ENCODE data around the gene SGCA. TPM values are rescaled to one million over a fixed set of nuclear protein-coding genes. Genes with fewer than 3 reads are reported as not detected.
A peak's percentile ranks its signal among the peaks of the same experiment; 100 is the strongest.

The SGCA gene
- total and polyA plus RNA-seq, 9 of the 15 experiments (the other 6 are each of a cell fraction or from before 2014, with no cell fraction given): not detected

DNA sequence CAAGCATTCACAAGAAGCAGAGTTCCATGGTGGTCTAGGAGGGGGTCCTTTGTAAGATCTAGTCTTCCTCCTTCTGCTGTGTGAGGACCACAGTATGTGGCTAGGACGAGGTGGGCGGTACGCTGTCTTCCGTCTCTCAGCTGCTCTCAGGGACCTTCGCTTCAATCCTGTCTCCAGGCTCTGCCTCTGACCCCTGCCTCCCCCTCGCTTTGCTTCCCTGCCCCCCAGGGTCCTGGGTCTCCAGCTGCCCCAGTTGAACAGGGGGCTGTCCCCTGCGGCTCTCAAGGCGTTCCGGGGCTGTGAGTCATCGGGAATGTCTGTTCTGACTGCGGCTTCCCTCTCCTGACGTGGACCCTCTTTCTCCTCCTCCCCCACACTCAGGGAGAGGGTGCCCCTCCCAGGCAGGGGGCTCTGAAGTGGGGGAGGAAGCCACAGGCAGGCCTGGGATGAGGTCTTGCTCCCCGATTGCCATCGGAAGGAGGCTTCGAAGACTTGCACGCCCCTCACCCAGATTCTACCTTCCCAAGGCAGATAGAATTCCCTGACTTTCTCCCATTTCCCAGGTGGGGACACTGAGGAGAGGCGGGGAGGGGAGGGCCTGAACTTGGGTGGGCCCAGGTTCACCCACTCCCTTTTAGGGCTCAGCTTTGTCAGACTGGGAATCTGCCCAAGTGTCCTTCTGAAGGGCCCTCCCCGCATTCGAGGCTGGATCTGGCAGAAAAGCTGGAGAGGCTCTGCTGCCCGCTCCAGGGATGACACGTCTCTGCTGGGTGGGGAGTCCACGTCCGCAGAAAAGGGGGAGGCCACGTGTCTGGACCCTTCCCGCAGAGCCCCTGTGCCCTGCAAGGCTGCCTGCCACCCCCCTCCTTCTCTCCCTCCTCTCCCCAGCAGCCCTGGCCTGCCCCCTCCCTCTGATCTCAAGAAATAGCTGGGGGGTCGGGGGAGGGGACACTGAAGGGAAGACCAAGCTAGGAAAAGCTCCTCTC, 44.7 kb downstream of the SGCA start (continued):
- TF ChIP-seq, protein P1, sequence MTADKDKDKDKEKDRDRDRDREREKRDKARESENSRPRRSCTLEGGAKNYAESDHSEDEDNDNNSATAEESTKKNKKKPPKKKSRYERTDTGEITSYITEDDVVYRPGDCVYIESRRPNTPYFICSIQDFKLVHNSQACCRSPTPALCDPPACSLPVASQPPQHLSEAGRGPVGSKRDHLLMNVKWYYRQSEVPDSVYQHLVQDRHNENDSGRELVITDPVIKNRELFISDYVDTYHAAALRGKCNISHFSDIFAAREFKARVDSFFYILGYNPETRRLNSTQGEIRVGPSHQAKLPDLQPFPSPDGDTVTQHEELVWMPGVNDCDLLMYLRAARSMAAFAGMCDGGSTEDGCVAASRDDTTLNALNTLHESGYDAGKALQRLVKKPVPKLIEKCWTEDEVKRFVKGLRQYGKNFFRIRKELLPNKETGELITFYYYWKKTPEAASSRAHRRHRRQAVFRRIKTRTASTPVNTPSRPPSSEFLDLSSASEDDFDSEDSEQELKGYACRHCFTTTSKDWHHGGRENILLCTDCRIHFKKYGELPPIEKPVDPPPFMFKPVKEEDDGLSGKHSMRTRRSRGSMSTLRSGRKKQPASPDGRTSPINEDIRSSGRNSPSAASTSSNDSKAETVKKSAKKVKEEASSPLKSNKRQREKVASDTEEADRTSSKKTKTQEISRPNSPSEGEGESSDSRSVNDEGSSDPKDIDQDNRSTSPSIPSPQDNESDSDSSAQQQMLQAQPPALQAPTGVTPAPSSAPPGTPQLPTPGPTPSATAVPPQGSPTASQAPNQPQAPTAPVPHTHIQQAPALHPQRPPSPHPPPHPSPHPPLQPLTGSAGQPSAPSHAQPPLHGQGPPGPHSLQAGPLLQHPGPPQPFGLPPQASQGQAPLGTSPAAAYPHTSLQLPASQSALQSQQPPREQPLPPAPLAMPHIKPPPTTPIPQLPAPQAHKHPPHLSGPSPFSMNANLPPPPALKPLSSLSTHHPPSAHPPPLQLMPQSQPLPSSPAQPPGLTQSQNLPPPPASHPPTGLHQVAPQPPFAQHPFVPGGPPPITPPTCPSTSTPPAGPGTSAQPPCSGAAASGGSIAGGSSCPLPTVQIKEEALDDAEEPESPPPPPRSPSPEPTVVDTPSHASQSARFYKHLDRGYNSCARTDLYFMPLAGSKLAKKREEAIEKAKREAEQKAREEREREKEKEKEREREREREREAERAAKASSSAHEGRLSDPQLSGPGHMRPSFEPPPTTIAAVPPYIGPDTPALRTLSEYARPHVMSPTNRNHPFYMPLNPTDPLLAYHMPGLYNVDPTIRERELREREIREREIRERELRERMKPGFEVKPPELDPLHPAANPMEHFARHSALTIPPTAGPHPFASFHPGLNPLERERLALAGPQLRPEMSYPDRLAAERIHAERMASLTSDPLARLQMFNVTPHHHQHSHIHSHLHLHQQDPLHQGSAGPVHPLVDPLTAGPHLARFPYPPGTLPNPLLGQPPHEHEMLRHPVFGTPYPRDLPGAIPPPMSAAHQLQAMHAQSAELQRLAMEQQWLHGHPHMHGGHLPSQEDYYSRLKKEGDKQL (CRISPR knock-in tag; IDR thresholded peaks at IDR 0.05; ENCODE audit: borderline replicate concordance): no peak
- TF ChIP-seq ZNF217 (CRISPR knock-in tag; IDR thresholded peaks at IDR 0.05) (no peak), RFX7 (CRISPR knock-in tag; IDR thresholded peaks at IDR 0.05) (no peak), MYNN (IDR thresholded peaks at IDR 0.05) (no peak), MYNN (CRISPR knock-in tag; IDR thresholded peaks at IDR 0.05) (no peak), ATF7 (IDR thresholded peaks at IDR 0.05) (peak; percentile 17; the same call in 1 of the 2 replicates), TSC22D4 (tag; IDR thresholded peaks at IDR 0.05) (no peak), LCOR (CRISPR knock-in tag; IDR thresholded peaks at IDR 0.05) (no peak), NBN (IDR thresholded peaks at IDR 0.05; ENCODE audit: low read depth) (no peak; the same call in 1 of the 2 replicates), ZNF444 (CRISPR knock-in tag; IDR thresholded peaks at IDR 0.05) (no peak), PRMT5 (CRISPR knock-in tag; IDR thresholded peaks at IDR 0.05) (no peak), SMARCE1 (IDR thresholded peaks at IDR 0.05) (peak; percentile 78; the same call in 1 of the 2 replicates), POLR3A (IDR thresholded peaks at IDR 0.05; ENCODE audit: borderline replicate concordance, extremely low read depth, insufficient read depth, insufficient read length) (no peak)
- TF ChIP-seq, protein P2, sequence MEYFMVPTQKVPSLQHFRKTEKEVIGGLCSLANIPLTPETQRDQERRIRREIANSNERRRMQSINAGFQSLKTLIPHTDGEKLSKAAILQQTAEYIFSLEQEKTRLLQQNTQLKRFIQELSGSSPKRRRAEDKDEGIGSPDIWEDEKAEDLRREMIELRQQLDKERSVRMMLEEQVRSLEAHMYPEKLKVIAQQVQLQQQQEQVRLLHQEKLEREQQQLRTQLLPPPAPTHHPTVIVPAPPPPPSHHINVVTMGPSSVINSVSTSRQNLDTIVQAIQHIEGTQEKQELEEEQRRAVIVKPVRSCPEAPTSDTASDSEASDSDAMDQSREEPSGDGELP (CRISPR knock-in tag; IDR thresholded peaks at IDR 0.05; ENCODE audit: borderline replicate concordance): peak; percentile 22; the same call in 1 of the 2 replicates
- TF ChIP-seq, protein P3, sequence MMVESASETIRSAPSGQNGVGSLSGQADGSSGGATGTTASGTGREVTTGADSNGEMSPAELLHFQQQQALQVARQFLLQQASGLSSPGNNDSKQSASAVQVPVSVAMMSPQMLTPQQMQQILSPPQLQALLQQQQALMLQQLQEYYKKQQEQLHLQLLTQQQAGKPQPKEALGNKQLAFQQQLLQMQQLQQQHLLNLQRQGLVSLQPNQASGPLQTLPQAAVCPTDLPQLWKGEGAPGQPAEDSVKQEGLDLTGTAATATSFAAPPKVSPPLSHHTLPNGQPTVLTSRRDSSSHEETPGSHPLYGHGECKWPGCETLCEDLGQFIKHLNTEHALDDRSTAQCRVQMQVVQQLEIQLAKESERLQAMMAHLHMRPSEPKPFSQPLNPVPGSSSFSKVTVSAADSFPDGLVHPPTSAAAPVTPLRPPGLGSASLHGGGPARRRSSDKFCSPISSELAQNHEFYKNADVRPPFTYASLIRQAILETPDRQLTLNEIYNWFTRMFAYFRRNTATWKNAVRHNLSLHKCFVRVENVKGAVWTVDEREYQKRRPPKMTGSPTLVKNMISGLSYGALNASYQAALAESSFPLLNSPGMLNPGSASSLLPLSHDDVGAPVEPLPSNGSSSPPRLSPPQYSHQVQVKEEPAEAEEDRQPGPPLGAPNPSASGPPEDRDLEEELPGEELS (CRISPR knock-in tag; IDR thresholded peaks at IDR 0.05; ENCODE audit: borderline replicate concordance): no peak
- TF ChIP-seq, protein P4, sequence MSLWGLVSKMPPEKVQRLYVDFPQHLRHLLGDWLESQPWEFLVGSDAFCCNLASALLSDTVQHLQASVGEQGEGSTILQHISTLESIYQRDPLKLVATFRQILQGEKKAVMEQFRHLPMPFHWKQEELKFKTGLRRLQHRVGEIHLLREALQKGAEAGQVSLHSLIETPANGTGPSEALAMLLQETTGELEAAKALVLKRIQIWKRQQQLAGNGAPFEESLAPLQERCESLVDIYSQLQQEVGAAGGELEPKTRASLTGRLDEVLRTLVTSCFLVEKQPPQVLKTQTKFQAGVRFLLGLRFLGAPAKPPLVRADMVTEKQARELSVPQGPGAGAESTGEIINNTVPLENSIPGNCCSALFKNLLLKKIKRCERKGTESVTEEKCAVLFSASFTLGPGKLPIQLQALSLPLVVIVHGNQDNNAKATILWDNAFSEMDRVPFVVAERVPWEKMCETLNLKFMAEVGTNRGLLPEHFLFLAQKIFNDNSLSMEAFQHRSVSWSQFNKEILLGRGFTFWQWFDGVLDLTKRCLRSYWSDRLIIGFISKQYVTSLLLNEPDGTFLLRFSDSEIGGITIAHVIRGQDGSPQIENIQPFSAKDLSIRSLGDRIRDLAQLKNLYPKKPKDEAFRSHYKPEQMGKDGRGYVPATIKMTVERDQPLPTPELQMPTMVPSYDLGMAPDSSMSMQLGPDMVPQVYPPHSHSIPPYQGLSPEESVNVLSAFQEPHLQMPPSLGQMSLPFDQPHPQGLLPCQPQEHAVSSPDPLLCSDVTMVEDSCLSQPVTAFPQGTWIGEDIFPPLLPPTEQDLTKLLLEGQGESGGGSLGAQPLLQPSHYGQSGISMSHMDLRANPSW (CRISPR knock-in tag; IDR thresholded peaks at IDR 0.05): no peak
